ENCODE measurements around the gene PHF21B.

PHF21B gene

DNA sequence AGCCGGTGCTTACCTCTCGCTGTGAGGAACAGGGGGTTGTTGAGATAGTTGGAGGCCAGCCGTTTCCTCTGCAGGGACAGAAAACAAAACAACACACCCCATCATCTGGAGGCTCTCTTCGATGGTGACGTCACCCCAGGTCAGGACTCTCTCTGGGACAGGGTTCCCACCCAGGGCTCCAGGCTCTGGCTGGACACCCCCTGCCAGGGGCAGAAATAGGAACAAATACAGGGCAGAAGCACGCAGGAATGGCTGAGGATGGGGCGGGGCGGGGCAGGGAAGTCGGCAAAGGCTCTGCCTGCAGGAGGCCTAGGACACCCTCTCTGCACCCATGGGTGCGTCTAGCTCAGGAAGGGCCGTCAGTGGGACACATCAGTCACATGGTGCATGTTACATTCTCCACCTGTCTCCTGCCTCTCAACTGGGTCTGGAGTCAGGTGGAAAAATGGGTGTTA, 118.5 kb downstream of the PHF21B start:
- no peak for DNase-seq

DNA sequence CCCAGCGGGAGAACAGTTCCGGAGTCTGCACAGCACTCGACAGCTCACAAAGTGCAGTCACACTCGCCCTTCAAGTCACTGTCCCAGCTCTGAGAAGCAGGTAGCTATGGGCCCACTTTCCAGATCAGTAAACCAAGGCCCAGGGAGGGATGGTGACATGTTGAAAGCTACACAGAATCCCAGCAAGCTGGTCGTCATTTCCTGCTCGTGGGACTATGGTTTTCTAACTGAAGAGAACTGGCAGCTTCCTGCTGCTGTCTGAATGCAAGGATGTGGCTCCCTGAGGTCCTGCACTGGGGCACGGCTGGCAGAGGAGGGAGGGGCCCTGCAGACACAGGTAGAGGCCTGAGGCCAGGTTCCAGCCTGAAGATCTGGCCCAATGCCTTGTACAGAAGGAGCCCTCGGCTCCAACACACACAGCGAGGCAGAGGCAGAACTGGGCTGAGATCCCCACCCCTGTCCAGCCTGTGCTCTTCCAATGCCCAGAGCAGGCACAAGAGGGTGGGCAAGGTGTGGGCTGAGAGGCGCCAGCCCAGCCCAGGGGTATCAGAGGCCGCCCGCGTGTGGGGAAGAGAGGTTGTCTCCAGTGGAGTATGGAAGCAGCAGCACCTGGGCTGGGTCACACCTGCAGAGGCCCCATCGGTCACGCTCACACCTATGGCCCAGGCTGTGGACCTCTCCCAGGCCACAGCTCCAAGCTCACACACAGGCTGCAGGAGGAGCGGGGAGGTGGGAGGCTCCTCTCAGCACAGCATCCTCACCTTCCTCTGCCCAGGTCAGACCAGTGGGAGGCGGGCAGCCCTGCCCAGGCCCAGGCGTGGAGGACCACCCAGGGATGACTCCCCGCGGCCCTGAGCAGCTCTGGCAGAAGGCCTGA, 119.2 kb downstream of the PHF21B start:
- no peak for DNase-seq

DNA sequence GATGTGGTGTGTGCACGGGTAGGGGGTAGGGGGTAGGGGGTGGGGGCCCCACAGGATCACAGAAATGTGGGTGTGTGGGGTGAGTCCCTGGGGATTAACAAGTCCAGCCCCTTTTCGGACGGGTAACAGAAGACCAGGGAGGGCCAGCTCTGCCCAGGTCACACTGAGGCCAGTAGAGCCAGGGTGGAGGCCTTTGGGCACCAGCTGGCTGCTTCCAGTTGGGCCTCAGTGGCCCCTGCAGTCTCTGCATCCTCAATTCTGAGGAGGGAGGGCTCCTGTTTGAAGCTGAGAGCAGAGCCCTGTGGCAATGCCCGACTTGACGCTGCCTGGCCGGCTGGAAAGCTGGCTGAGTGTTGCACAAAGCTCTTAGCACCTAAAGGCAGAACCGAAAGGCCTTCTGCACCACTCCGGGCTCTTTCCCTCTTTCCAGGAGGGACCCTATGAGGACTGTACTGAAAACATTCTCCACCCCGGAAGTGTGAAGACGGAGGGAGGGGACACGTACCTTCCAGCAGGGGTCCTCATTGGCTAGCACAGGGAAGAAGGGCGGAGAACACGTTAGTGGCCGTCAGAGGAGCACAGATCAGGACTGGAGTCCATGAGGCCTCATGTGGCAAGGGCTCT, 120.4 kb downstream of the PHF21B start:
- DNase-seq: peak; percentile 4

DNA sequence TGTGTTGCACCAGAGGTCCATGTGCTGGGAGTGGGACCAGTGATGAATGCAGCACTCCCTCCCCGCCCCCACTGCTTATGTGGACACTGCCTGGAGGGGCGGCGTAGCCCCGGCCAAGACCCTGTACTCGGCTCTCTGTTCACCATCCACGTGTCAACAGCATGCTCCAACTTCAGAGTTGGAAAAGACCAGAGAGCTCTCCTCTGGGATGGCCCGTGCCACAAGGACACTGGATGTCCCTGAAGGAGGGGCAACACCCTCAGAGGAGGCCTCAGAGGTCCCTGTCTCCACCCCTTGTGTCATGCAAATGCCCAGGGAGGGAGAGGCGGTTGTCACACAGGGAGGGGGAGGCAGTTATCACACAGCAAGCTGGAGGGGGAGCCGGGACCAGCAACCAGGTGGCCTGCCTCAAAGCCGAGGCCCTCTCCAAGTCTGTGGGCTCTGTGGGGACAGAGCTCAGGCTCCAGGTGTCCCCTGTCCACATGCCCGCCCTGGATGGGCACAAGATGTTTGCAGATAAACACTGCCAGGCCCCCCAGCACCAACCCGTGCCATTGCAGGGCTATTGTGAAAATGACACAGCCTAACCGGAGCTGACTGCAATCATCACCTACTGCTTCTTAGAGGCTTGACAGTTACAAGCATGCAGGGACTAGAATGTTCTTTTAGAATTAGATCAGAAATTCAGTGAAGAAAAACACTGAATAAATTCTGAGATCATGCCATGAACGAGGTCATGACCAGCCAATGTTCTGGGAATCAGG, 121.1 kb downstream of the PHF21B start:
- DNase-seq: no peak

DNA sequence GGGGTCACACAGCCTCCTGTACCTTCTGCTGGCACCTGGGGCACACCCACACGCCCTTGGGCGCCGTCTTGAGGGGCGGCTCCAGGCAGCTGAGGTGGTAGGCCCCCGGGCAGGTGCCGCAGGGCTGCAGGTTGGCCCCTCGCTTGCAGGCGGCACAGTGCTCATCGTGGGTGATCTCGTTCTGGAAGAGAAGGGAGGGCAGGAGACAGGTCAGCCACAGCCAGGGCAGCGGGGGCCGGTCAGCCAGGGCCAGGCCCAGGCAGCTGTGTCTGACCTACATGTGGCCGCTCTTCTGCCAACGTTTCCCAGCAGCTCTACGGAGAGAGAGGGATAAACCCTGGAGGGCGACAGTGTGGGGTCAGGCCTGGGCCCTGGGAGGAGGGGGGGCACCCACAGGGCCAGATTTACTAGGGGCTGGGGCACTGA, 121.9 kb downstream of the PHF21B start:
- no peak for DNase-seq

DNA sequence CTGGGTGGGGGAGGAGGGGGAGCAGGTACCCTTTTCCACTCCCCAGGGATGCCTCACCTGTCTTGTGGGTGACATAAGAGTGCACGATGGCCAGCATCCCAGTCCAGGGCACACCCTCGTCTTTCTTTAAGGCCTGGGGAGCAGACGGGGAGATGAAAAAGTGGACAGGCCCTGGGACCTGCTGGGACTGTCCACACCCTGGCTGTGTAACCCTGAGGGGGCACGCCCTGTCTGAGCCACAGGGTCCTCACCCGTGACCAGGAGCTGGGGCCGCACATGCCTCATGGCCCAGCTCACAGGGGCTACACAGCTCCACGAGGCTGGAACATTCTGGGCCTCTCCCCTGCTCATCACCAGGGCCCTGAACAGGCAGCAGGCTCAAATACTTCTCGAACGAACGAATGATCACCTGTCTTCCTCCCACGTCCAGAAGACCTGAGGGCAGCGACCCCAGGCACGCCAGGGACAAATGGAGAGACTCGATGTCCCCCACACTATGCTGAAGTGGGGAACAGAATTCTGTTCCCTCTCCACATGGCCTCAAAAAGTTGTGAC, 123.9 kb downstream of the PHF21B start:
- DNase-seq: no peak

DNA sequence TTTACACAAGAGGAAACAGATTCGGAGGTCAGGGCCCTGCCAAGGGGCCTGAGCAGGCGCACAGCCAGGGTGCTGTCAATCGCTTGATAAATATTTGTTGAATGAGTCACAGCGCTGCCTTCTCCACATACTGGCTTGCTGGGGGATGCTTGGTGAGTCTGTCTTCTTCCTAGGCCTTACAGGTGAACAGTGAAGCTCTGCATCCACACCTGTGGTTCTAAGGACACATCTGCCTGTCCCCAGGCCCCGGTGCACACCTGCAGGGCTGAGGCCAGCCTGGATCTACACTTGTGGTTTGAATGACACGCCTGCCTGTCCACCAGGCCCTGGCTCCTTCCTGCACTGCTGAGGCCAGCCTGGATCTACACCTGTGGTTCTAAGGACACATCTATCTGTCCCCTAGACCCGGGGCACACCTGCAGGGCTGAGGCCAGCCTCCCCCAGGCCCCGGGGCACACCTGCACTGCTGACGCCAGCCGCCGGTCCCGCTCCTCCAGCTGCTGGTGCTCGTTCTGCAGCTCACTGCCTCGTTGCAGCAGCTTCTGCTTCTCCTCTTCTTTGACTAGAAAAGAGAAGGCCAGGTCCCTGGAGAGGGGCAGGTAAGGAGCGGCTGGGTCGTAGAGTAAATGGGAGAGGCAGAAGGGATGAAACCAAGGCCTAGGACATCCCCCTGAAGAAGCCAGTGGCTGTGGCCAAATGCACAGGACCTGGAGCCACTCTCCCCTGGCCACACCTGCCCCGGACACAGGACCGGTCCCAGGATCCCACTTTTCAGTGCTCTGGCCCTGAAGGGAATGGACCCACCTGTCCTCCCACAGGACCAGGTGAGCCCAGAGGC, 124.6 kb downstream of the PHF21B start:
- no peak for DNase-seq

DNA sequence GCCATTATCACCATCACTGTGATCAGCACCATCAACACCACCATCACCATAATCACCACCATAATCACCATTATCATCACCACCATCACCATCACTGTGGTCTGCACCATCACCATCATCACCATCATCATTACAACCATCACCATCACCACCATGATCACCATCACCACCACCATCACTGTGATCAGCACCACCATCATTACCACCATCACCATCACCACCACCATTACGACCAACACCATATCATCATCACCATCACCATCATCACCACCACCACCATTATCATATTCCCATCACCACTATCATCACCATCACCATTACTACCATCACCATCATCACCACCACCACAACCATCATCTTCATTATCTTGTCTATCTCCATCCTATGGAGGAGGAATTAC, 125.2 kb downstream of the PHF21B start:
- no peak for DNase-seq

DNA sequence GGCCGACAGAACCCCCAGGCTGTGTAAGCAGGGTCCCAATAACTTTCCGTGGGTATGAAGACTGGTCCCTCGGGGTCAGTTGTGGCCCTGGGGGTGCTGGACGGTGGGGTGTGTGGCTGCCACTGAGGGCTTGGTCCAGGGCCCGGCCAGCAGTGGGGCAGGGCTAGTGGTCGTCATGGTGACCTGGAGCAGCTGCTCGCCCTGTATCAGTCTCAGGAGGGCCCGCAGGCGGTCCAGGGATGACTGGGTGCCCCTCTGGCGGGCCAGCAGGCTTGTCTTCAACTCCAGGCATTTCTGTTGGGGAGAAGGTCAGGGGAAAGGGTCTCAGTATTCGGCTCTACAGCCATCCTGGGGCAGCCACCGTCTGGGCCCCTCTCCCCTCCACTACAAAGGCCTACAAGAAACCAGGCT, 126.8 kb downstream of the PHF21B start:
- no peak for DNase-seq

DNA sequence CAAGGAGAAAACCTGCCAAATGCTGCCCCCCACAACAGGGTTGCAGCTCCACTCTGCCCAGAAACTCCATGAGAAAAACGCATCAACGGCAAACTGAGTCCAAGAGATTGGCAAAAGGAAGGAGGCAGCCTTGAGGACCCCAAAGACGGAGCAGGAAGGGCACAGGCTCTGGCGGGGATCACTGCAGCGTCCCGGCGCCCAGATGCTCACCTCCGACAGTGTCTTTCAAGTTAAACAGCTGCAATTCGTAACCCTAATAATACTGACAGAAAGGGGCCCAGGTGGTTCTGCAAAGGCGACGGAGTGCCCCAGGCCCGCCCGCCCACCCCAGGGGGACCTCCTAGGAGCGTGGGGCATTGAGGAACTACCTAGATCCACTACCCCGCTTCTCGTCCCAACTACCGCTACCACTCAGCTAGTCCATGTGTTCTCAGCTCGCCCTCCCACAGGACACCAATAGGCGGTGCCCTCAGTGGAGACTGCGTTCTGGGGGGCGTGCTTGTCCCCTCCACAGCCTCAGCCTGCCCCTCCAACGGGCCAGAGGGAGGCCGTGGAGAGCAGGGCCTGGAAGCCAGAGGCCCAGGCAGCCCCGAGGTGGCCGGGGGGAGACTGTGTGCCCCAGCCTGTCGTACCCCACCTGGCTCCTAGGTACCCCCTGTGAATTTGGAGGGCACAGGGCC, 127.4 kb downstream of the PHF21B start:
- no peak for DNase-seq

DNA sequence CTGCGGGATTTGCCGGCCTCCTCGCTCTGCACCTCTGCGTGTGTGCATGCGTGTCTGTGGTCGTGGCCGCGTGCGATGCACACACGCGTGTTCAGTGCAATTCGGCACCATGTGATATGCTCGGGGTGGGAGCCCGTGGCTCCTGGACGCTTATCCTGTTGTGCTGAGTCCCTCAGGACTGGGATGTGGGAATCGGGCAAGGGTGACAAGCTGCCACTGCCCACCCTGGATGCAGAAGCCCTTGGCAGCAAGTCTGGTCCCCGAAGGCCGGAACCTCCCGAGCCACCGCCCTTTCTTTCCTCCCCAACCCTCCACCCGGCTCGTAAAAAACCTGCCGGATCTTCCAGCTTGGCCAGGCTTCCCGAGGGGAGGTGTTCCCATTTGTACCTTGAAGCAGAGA, 128.2 kb downstream of the PHF21B start:
- DNase-seq: no peak

DNA sequence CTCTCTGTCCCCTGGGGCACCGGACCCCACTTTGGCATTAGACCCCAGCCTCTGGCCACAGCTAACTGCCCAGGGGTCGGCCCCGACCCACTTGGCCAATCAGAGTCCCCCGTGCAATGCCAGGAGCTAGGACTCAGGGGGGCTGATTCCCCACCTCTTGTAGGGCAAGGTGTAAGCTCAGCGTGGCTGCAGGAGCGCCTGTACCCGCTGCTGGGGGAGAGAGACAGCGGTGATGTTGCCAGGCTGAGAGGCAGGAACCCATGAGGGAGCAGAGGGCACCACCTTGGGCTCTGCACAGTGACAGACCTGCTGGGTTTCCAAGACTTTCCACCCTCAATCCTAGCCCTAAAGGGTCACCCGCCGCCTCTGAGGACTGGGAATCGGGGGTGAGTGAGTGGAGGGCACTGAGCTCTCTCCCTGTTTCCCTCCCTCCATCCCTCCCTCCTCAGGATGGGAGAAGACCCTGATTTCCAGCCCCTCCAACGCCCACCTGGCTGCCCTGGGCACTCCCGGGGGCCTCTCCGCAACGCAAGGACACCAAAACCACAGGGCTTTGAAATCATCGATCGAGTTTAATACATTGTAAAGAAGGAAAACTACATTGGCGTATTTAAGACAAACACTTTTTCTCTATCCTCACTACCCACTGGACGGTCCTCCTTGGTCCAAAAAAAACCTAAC, 129.1 kb downstream of the PHF21B start:
- no peak for DNase-seq

DNA sequence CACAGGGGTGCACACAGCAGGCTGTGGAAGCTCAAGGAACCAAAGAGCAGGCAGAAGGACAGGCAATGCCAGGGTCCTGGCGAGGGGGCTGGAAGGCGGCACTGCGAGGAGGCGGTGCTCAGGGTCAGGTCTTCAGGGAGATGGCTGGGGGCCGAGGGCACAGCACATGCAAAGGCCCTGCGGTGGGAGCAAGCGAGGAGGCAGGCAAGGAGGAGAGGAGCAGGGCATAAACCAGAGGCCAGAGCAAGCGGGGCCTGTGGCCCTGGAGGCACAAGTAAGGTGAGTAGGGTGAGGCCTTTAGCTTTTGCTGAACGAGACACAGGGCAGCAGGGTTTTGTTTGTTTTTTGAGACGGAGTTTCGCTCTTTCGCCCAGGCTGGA, 130.5 kb downstream of the PHF21B start:
- DNase-seq: no peak

DNA sequence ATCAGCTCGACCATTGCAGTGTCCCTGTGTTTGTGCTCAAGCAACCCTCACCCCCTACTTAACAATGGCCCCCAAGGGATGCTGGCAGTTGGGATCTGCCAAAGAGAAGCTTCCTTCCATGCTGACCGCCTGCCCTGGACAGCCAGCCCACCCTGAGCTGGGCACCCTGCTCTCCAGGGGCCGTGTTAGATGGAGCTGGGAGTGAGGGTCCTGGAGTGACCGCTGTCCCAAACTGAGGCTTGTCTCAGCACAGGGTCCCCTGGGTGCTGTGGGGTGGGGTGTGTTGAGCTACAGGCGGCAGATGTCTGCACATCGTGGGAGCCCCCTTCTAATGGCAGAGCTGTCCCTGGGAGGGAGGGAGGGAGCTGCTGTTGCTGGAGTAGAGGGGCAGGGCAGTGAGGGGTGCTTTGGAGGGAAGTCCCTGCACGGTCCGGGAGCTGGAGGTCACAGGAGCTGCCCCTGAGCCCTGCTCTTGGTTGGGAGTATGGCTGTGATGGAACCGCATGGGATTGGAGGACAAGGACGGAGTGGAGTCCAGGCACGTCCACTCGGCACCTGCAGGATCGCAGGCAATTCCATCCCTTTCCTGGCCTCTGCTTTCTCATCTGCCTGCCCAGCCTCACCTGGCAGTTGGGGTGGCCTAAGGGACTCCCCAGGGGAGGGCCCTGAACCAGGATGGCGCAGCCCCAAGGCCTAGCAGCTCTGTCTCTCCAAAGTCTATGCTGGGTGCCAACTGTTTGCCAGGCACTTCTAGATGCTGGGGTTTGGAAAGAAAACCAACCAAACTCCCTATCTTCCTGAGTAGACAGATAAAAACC, 131.1 kb downstream of the PHF21B start:
- DNase-seq: no peak

DNA sequence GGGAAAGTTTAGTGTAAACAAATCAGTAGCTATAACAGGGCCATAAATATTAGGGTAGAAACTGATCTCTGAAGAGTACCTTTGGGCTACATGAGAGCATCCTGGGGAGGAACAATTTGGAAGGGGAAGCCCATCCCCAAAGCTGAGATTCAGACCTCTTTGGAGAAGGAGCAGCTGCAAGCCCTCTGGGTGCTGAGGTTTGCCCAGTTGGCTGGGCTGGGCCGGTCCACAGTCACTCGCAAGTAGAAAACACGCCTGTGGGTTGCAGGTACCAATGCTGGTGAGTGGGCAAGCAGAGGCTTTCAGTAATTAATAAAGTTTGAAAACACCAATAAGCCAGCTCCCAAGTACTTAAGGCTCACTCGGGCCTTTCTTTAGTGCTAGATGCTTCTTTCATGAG, 132.9 kb downstream of the PHF21B start:
- no peak for DNase-seq

DNA sequence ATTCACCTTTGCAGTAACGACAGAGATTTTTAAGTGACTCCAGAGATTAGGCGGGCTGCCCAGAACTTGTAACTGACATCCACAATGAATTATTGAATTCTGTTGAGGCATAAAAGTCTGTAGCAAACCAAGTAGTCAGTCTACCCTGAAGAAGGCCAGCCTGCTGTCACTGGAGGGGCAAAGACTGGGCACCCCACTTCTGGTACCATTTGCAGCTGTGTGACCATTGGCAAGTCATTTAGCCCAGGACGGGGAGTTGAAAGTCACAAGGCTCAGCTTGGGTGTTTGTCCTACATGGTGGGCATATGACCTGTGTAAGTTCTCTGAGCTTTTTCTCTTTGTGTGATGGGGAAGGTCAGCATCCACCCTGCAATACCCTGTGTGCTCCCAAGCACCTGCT, 138.0 kb downstream of the PHF21B start:
- no peak for DNase-seq

DNA sequence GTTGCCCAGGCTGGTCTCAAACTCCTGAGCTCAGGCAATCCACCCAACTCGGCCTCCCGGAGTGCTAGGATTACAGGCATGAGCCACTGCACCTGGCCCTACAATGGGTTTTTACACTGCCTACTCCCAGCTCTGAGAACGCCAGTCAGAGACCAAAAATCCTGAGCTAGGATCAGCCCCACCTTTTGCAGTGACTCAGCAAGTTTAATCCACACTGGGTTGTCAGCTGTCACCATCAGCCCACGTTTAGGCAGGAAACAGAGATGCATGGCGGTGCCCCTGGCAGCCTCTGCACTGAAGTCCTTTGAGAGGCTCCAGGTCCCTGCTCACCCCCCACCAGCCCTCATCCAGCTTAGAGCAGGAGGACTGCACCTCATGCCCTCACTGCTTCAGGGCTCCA, 139.8 kb downstream of the PHF21B start:
- peak; percentile 86 for DNase-seq

DNA sequence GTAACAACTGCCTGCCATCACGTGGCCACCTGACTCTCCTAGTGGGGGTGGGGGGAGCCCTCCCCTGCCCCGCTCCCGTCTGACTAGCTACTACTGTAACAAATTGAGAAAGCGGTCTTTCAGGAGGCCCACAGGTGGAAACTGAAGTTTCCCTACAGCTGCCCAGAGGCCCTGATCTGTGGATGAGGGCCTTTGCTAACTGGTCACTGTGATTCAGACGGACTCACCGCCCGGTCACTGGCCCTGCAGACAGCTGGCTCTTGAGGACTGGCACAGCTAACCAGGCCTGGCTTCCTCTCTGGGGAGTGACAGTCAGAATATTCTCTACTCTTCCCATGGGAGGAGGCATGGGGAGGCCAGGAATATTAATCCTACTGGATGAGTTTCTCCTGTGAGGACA, 140.6 kb downstream of the PHF21B start:
- DNase-seq: no peak

DNA sequence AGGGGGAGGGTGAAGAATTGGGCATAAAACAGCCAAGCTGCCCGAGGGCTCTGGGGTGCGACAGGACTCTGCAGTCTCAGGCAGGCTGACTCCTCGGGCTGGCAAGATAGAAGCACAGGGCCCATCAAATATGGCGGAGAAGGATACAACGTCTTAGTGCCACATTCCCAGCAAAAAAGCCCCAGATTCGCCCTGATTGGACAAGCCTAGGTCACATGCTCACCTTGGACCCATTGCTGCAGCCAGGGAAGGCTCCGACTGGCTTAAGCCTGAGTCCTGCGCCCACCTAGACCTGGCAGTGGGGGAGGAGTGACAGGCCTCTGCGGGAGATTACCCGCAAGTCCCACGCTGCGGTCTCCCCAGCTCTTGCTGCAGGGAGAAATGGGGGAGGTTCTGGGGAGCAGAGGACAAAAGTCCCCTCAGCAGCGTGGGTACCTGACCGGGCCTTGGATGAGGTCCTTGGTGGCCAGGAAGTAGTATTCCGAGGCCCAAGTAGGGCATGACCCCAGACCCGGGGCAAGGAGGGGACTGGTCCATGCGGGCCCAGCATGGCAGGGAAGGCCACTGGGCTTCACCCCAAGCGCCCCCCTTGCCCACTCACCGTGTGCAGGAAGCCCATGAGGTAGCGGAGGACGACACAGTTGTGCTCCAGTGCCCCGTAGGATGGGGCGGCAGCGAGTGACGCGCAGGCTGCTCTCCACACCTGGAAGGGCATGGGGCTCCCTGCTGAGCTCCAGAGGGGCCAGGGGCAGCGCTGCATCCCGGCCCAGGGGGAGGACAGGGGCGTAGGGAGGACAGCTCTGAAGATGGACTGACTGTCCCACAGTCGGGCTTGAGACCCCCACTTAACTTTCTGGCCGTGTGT, 144.4 kb downstream of the PHF21B start:
- DNase-seq: no peak
